ENCODE results near the gene ZCCHC24. TPM values are rescaled to one million over a fixed set of nuclear protein-coding genes. Genes with fewer than 3 reads are reported as not detected.

ZCCHC24 gene
- total and polyA plus RNA-seq, 2 of the 8 experiments (the other 6 are each of a cell fraction or from before 2014, with no cell fraction given) = 3.9 to 6.9 TPM

- TF ChIP-seq USF2 (IDR thresholded peaks at IDR 0.05; ENCODE audit: low read length) = no peak
- TF ChIP-seq CBX5 (IDR thresholded peaks at IDR 0.05; ENCODE audit: low read depth, low read length) = no peak
- TF ChIP-seq HDAC2 (IDR thresholded peaks at IDR 0.05; ENCODE audit: borderline replicate concordance in 1 of 2, low read depth in 2 of 2, low read length in 2 of 2) = no peak
- TF ChIP-seq EGR1 (IDR thresholded peaks at IDR 0.05; ENCODE audit: borderline replicate concordance, low read depth, low read length) = no peak
- no peak for TF ChIP-seq BRCA1 (IDR thresholded peaks at IDR 0.05; ENCODE audit: low read depth, low read length)
- TF ChIP-seq SAP30 (IDR thresholded peaks at IDR 0.05; ENCODE audit: insufficient read depth, insufficient replicate concordance, low read length) = no peak
- TF ChIP-seq NRF1 (IDR thresholded peaks at IDR 0.05; ENCODE audit: low read depth, low read length) = no peak
- TF ChIP-seq CEBPB (IDR thresholded peaks at IDR 0.05; ENCODE audit: low read depth, low read length) = no peak
- TF ChIP-seq ZNF274 (IDR thresholded peaks at IDR 0.05; ENCODE audit: borderline replicate concordance, extremely low read depth, low read length) = no peak
These were observed 21.0 kb downstream of the ZCCHC24 start (continued) for GRCh38 chr10:79424221-79425073.
